ENCODE measurements around the gene CIART.

- TF ChIP-seq TAF1 (IDR thresholded peaks at IDR 0.05; ENCODE audit: borderline replicate concordance, low read depth, low read length) (no peak), CTCF (IDR thresholded peaks at IDR 0.05) (no peak), ZBTB33 (IDR thresholded peaks at IDR 0.05; ENCODE audit: borderline replicate concordance, low read depth) (no peak), USF2 (IDR thresholded peaks at IDR 0.05; ENCODE audit: borderline replicate concordance, low read depth, low read length) (no peak), REST (IDR thresholded peaks at IDR 0.05; ENCODE audit: low read depth, low read length) (no peak), EZH2phosphoT487 (IDR thresholded peaks at IDR 0.05; ENCODE audit: borderline replicate concordance, low read depth) (no peak), RFX5 (IDR thresholded peaks at IDR 0.05; ENCODE audit: low read length) (no peak)
These were observed 19.7 kb upstream of the CIART start for GRCh38 chr1:150262388-150263320.
